Activated CD8-positive, alpha-beta memory T cell treated with anti-CD3 and anti-CD28 coated beads, Interleukin-2, amount 10 ng/mL, durations not matched to agents 7 days and 5 days (primary cell): ENCODE results near the gene SF3A2. TPM values are rescaled to one million over a fixed set of nuclear protein-coding genes. Genes with fewer than 3 reads are reported as not detected.
A peak's percentile ranks its signal among the peaks of the same experiment; 100 is the strongest.

Experiments
- ATAC-seq: fragments of 150-1000 bp; cut with Tn5 transposase; one replicate; pipeline ENCODE4 v1.10.0; 2021; ENCODE audit warnings: moderate library complexity
- CTCF ChIA-PET: fragments of 350-600 bp; sonication (Branson Sonifier 250); formaldehyde crosslinking; loops from one replicate; lab custom pipeline; 2021; ENCODE audit warnings: antibody characterized with exemption; lab: Charles Lee
- DNase-seq: peaks from one replicate; pipeline ENCODE4 v3.0.0-alpha.2; 2020
- H3K27ac Mint-ChIP-seq: one replicate; pipeline ENCODE4 v1.8.0; 2021; ENCODE audit warnings: mild to moderate bottlenecking, mixed read lengths
- H3K27me3 Mint-ChIP-seq: one replicate; pipeline ENCODE4 v1.8.0; 2021; ENCODE audit warnings: mixed read lengths
- H3K36me3 Mint-ChIP-seq: one replicate; pipeline ENCODE4 v1.8.0; 2021; ENCODE audit warnings: mild to moderate bottlenecking, mixed read lengths
- H3K4me1 Mint-ChIP-seq: one replicate; pipeline ENCODE4 v1.8.0; 2021; ENCODE audit warnings: mixed read lengths
- H3K4me3 Mint-ChIP-seq: one replicate; pipeline ENCODE4 v1.8.0; 2021; ENCODE audit warnings: mild to moderate bottlenecking, moderate library complexity, mixed read lengths
- H3K9me3 Mint-ChIP-seq: one replicate; pipeline ENCODE4 v1.8.0; 2022; ENCODE audit warnings: low read depth, mixed read lengths
- total RNA-seq, 2 experiments: library from RNA; stranded (reverse); gene quantifications; one replicate each; pipeline ENCODE4 v1.2.3, GENCODE V29; 2021

Gene SF3A2
- total RNA-seq, 2 experiments from 2014 or later: 167 to 178 TPM

DNA sequence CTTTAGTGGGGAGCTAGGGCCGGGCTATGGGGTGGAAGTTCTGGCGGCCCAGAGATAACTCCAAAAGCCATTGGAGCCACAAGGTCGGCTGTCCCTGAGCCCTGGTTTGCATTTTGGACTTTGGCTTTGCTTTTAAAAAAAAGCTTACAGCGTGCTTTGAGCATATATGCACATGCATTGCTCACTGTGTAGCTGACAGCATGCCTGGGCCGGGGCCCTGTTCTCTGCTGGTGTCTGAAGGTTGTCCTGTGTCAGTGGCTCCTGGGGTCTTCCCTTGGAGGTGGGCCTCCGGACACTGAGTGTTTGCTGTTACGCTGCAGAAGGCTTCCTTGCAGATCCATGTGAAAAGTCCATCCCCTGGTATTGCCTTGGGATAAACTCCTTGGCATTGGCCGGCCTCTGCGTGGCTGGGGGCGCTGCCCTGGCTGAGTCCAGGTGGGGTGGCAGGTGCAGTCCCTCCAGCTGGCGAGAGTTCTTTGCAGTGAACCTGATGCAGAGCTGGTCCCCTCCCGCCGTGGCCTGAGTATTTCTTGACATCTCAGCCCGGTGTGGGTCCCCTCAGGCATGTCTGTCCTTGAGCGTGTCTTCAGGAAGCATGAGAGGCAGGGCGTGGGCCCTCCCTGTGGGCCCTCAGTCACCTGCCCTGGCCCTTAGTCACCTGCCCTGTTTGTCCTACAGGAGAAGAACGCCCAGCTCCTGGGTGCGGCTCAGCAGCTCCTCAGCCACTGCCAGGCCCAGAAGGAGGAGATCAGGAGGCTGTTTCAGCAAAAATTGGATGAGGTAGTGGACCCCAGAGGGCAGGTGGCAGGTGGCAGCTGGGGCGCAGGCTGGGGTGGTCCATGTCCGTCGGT, 23.5 kb upstream of the SF3A2 start:
- H3K27me3 Mint-ChIP-seq: no peaks in the 10 kb centered on the region
- H3K4me1 Mint-ChIP-seq: peaks cover 9% of the 10 kb centered on the region
- ATAC-seq: no peak
- H3K36me3 Mint-ChIP-seq: peaks cover 20% of the 10 kb centered on the region
- CTCF ChIA-PET: interaction anchor here (1.4 kb wide), 1 partner anchor 57 kb away, joined by 3 read pairs; no protein-coding TSS in a partner anchor
- no peak overlapping the region for H3K4me3 Mint-ChIP-seq
- DNase-seq: no peak
- H3K27ac Mint-ChIP-seq: no peak overlapping the region
- H3K9me3 Mint-ChIP-seq: no peaks in the 10 kb centered on the region

DNA sequence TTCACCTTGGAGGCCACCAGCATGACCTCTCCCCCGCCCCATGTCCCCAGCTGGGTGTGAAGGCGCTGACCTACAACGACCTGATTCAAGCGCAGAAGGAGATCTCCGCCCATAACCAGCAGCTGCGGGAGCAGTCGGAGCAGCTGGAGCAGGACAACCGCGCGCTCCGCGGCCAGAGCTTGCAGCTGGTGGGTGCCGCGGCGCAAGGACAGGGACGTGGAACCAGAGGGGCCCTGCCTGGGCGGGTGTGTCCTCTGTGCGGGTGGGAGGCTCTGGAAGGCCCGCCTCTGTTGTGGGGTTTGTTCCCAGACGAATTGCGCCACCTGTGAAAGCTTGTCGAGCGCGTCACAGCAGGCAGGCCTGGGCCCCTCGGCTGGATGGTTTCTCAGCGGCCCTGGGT, 22.8 kb upstream of the SF3A2 start:
- peaks cover 20% of the 10 kb centered on the region for H3K36me3 Mint-ChIP-seq
- H3K27me3 Mint-ChIP-seq: no peaks in the 10 kb centered on the region
- no peaks in the 10 kb centered on the region for H3K9me3 Mint-ChIP-seq
- ATAC-seq (no peak), DNase-seq (no peak)
- peaks cover 3% of the 10 kb centered on the region for H3K4me1 Mint-ChIP-seq
- H3K4me3 Mint-ChIP-seq: no peak overlapping the region
- CTCF ChIA-PET: no interaction called here
- no peak overlapping the region for H3K27ac Mint-ChIP-seq

DNA sequence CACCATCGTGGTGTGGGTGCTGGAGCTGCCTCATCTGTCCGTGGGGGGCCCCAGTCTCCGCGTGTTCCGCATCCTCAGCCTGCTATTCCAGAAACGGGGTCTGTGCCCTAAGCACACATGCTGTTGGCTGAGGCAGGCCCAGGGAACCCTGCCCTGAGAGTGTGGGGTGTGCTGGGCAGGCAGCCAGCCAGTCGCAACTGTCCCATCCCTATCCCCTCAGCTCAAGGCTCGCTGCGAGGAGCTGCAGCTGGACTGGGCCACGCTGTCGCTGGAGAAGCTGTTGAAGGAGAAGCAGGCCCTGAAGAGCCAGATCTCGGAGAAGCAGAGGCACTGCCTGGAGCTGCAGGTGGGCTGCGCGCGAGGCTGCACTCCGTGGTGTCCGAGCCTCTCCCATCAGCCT, 22.4 kb upstream of the SF3A2 start:
- Mint-ChIP-seq H3K27me3 (no peaks in the 10 kb centered on the region), H3K9me3 (no peaks in the 10 kb centered on the region), H3K4me3 (no peak overlapping the region), H3K36me3 (peaks cover 20% of the 10 kb centered on the region), H3K4me1 (peaks cover 3% of the 10 kb centered on the region), H3K27ac (no peak overlapping the region)
- ATAC-seq (no peak), DNase-seq (no peak)
- CTCF ChIA-PET: interaction anchor here (1.4 kb wide), 1 partner anchor 59 kb away, joined by 3 read pairs; no protein-coding TSS in a partner anchor

DNA sequence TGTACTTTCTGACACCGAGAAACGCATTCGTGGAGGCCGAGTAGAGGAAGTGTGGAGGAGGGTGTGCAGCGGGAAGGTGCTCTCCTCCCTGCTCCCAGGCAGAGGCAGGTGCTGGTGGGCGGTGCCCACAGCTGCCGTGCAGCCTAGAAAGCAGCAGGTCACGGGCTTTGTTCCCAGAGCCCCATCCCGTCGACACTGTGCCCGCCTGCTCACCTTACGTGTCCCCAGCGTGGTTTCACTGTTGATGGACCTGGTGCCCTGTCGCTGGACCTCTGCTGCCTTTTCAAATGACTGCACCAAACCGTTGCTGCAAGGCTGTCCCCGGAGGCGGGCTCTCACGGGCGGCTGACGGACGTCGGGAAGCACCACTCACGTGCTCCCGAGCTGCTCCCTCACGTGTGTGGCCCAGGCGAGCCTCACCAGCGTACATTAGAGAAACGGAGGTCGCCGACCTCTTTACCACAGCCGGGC, 21.3 kb upstream of the SF3A2 start:
- H3K9me3 Mint-ChIP-seq: no peaks in the 10 kb centered on the region
- H3K27ac Mint-ChIP-seq: no peak overlapping the region
- H3K4me1 Mint-ChIP-seq: peaks cover 3% of the 10 kb centered on the region
- CTCF ChIA-PET: interaction anchor here (1.4 kb wide), 1 partner anchor 60 kb away, joined by 3 read pairs; no protein-coding TSS in a partner anchor
- H3K4me3 Mint-ChIP-seq: no peak overlapping the region
- no peak for DNase-seq
- no peak for ATAC-seq
- H3K27me3 Mint-ChIP-seq: no peaks in the 10 kb centered on the region
- peaks cover 22% of the 10 kb centered on the region for H3K36me3 Mint-ChIP-seq

DNA sequence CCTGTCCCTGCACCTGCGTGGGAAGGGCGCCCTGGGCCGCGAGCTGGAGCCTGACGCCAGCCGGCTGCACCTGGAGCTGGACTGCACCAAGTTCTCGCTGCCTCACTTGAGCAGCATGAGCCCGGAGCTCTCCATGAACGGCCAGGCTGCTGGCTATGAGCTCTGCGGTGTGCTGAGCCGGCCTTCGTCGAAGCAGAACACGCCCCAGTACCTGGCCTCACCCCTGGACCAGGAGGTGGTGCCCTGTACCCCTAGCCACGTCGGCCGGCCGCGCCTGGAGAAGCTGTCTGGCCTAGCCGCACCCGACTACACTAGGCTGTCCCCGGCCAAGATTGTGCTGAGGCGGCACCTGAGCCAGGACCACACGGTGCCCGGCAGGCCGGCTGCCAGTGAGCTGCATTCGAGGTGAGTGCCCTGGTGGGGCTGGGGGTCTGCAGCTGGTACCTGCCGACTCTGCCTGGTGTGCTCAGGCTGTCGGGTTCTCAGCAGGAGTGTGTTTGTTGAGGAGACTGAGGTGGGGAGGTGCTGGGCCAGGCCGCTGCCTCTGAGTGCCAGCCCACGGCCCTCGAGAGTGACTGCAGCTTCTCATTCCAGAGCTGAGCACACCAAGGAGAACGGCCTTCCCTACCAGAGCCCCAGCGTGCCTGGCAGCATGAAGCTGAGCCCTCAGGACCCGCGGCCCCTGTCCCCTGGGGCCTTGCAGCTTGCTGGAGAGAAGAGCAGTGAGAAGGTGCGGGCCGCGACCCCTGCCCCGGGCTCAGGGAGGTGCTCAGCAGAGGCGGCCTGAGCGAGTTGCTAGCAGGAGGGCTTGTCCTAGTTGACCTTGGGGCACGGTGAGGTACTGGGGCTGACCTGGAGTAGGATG, 20.0 kb upstream of the SF3A2 start:
- no peak for ATAC-seq
- H3K27ac Mint-ChIP-seq: no peak overlapping the region
- H3K36me3 Mint-ChIP-seq: peaks cover 17% of the 10 kb centered on the region
- no peaks in the 10 kb centered on the region for H3K9me3 Mint-ChIP-seq
- peaks cover 3% of the 10 kb centered on the region for H3K4me1 Mint-ChIP-seq
- H3K4me3 Mint-ChIP-seq: no peak overlapping the region
- H3K27me3 Mint-ChIP-seq: no peaks in the 10 kb centered on the region
- CTCF ChIA-PET: interaction anchor here (0.6 to 0.8 kb wide), 3 partner anchors 47 to 99 kb away, joined by 3 read pairs; no protein-coding TSS in a partner anchor
- DNase-seq: no peak

DNA sequence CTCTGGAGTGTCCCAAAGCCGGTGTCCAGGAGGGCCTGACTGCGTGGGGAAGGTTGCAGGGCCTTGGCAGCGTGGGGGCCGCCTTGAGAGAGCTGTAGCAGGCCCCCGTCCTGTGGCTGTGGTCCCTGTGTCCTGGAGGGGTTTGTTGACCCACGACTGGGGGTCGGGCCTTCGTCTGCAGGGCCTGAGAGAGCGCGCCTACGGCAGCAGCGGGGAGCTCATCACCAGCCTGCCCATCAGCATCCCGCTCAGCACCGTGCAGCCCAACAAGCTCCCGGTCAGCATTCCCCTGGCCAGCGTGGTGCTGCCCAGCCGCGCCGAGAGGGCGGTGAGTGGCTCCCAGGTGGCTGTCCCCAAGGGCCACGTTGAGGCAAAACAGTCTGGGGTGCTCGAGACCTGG, 19.0 kb upstream of the SF3A2 start:
- no peaks in the 10 kb centered on the region for H3K9me3 Mint-ChIP-seq
- H3K4me3 Mint-ChIP-seq: no peak overlapping the region
- ATAC-seq (no peak), DNase-seq (no peak)
- no peaks in the 10 kb centered on the region for H3K27me3 Mint-ChIP-seq
- peaks cover 14% of the 10 kb centered on the region for H3K36me3 Mint-ChIP-seq
- no peak overlapping the region for H3K27ac Mint-ChIP-seq
- H3K4me1 Mint-ChIP-seq: peaks cover 3% of the 10 kb centered on the region
- CTCF ChIA-PET: no interaction called here

DNA sequence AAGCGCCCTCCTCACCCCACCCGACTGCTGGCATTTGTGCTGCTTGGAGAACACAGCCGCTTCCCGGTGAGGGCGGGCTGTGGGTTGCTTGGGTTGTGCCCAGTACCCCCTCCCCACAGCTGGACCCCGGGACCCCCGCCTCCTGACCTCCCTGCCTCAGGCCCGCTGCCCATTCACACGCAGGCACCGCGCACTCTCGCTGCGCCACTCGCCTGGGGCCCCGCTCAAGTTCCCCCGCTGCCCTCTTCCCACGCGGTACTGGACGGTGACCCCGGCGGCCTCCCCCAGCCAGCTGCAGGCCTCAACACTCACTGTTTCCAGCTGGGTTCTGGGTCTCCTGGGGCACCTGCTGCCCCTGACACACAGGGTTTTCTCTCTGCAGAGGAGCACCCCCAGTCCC, 16.9 kb upstream of the SF3A2 start:
- ATAC-seq: no peak
- Mint-ChIP-seq H3K27me3 (no peaks in the 10 kb centered on the region), H3K36me3 (peaks cover 21% of the 10 kb centered on the region), H3K27ac (no peak overlapping the region), H3K9me3 (no peaks in the 10 kb centered on the region), H3K4me1 (peaks cover 14% of the 10 kb centered on the region), H3K4me3 (no peak overlapping the region)
- no peak for DNase-seq
- CTCF ChIA-PET: no interaction called here

DNA sequence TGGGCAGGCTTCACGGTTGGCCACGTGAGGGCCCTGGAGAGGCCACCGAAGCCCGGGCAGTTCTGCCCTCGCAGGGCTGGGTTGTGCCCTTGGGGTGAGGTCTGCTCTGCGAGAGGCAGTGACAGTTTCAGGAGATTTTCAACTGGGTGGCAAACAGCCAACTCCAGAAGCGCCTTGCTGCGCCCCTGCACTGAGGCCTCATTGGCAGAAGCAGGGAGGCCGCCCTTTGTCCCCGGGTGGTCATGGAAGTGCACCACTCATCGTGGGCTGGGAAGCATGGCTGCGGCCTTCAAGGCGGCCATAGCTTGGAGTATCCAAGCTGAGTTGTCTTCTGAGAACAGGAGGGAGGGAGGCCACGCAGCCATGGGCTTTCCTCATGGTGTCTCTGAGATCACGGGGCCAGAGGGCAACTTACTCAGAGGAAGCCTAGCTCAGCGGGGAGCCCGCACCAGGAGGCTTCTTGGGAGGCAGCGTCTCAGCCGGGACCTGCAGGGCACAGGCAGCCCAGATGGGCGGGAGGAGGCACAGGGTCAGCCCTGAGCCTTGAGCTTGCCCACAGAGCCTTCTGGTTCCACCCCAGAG, 15.3 kb upstream of the SF3A2 start:
- DNase-seq: no peak
- ATAC-seq: no peak
- CTCF ChIA-PET: interaction anchor here (0.6 to 1.2 kb wide), 3 partner anchors 43 to 196 kb away, joined by 3 read pairs; no protein-coding TSS in a partner anchor
- peaks cover 20% of the 10 kb centered on the region for H3K36me3 Mint-ChIP-seq
- H3K27me3 Mint-ChIP-seq: no peaks in the 10 kb centered on the region
- peaks cover 13% of the 10 kb centered on the region for H3K4me1 Mint-ChIP-seq
- no peaks in the 10 kb centered on the region for H3K9me3 Mint-ChIP-seq
- H3K27ac Mint-ChIP-seq: no peak overlapping the region
- no peak overlapping the region for H3K4me3 Mint-ChIP-seq

DNA sequence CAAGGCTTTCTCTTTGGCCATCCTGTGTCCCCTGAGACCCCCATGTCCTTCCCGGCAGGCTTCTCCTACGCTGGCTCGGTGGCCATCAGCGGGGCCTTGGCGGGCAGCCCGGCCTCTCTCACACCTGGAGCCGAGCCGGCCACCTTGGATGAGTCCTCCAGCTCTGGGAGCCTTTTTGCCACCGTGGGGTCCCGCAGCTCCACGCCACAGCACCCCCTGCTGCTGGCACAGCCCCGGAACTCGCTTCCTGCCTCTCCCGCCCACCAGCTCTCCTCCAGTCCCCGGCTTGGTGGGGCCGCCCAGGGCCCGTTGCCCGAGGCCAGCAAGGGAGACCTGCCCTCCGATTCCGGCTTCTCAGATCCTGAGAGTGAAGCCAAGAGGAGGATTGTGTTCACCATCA, 14.7 kb upstream of the SF3A2 start:
- Mint-ChIP-seq H3K9me3 (no peaks in the 10 kb centered on the region), H3K4me3 (no peak overlapping the region), H3K27me3 (no peaks in the 10 kb centered on the region), H3K36me3 (peaks cover 19% of the 10 kb centered on the region), H3K4me1 (peaks cover 13% of the 10 kb centered on the region), H3K27ac (no peak overlapping the region)
- DNase-seq: no peak
- CTCF ChIA-PET: interaction anchor here (0.6 to 1.2 kb wide), 2 partner anchors 43 to 64 kb away, joined by 3 read pairs; no protein-coding TSS in a partner anchor
- no peak for ATAC-seq

DNA sequence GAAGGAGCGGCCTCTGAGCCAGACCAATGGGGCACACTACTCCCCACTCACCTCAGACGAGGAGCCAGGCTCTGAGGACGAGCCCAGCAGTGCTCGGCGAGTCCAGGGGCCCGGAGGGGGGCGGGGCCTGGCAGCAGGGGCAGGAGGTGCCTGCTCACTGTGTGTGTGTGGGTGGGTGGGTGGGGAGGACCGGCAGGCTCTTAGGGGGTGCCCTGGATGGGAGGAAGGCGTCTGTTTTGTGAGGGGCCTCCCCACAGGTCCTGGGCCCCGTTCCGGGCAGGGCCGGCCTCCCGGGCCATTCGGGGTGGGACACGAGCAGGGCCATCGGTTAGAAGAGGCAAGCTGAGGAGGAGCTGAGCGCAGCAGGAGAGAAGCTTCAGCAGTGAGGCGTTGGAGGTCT, 13.2 kb upstream of the SF3A2 start:
- ATAC-seq: peak; percentile 7
- H3K4me3 Mint-ChIP-seq: no peak overlapping the region
- H3K27ac Mint-ChIP-seq: peak overlapping the region; percentile 85
- DNase-seq: no peak
- peaks cover 21% of the 10 kb centered on the region for H3K36me3 Mint-ChIP-seq
- CTCF ChIA-PET: no interaction called here
- no peaks in the 10 kb centered on the region for H3K27me3 Mint-ChIP-seq
- H3K4me1 Mint-ChIP-seq: peaks cover 13% of the 10 kb centered on the region
- no peaks in the 10 kb centered on the region for H3K9me3 Mint-ChIP-seq

DNA sequence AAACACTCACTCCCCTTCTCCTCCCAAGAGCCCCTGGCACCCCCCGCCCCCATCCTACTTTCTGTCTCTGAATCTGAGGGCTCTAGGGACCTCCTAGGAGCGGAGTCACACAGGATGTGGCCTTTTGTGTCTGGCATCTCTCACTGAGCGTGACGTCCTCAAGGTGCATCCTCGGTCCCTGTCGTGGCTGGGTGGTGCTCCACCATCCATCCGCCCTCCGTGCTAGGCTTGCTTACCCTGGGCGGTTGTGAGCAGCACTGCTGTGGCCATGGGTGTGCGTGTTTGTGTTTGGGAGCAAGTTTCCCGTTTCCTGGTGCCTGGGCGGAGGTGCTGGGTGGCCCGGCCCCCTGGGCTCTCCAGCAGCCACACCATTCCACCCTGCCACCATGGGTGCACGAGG, 12.7 kb upstream of the SF3A2 start:
- Mint-ChIP-seq H3K4me1 (peaks cover 13% of the 10 kb centered on the region), H3K27ac (peak overlapping the region; percentile 85), H3K9me3 (no peaks in the 10 kb centered on the region), H3K4me3 (no peak overlapping the region), H3K36me3 (peaks cover 23% of the 10 kb centered on the region), H3K27me3 (no peaks in the 10 kb centered on the region)
- DNase-seq (peak; percentile 76), ATAC-seq (peak; percentile 73)
- CTCF ChIA-PET: no interaction called here

DNA sequence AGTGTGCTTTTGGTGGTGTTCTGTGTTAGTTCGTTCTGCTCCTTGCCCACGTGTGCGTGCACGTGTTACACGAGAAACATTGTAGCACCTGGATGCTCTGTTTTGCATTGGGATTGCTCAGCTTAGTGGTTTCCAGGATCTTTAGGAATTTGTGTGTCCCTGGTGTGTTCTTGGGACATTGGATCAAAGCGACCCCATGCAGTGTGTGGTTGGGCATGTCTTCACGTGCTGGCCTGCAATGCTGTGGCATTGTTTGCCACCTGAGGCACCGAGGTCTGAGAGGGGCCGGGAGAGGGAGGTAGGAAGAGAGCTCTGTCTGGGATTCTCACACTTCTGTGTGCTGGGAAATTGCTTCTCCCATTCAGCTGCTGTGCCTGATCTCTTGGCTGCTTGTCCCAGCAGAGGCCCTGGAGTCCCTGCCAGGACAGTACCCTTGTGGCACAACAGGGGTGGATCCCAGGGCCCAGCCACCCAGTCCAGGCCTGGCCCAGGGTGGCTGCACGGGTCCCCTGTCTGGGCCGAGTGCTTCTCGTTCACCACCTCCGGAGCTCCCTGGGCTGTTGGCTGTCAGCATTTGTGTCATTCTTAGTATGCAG, 11.8 kb upstream of the SF3A2 start:
- DNase-seq (no peak), ATAC-seq (no peak)
- Mint-ChIP-seq H3K9me3 (no peaks in the 10 kb centered on the region), H3K4me3 (no peak overlapping the region), H3K27ac (peak overlapping the region; percentile 85), H3K4me1 (peaks cover 13% of the 10 kb centered on the region), H3K36me3 (peaks cover 28% of the 10 kb centered on the region), H3K27me3 (no peaks in the 10 kb centered on the region)
- CTCF ChIA-PET: no interaction called here
